CD4-positive, alpha-beta T cell treated with Interleukin-2 at 100 ng/mL for 4 hours (primary cell): ENCODE measurements around the gene FAM120A.
"Not testable (repeated sequence)": the region's sequence is repeated elsewhere in the genome, so short reads cannot be mapped to it uniquely, and the experiment has no call there.

ENCODE experiments used
- DNase-seq: peaks from one replicate; pipeline ENCODE4 v3.0.0-alpha.2; 2020; ENCODE audit warnings: low spot score

Gene FAM120A, protein sequence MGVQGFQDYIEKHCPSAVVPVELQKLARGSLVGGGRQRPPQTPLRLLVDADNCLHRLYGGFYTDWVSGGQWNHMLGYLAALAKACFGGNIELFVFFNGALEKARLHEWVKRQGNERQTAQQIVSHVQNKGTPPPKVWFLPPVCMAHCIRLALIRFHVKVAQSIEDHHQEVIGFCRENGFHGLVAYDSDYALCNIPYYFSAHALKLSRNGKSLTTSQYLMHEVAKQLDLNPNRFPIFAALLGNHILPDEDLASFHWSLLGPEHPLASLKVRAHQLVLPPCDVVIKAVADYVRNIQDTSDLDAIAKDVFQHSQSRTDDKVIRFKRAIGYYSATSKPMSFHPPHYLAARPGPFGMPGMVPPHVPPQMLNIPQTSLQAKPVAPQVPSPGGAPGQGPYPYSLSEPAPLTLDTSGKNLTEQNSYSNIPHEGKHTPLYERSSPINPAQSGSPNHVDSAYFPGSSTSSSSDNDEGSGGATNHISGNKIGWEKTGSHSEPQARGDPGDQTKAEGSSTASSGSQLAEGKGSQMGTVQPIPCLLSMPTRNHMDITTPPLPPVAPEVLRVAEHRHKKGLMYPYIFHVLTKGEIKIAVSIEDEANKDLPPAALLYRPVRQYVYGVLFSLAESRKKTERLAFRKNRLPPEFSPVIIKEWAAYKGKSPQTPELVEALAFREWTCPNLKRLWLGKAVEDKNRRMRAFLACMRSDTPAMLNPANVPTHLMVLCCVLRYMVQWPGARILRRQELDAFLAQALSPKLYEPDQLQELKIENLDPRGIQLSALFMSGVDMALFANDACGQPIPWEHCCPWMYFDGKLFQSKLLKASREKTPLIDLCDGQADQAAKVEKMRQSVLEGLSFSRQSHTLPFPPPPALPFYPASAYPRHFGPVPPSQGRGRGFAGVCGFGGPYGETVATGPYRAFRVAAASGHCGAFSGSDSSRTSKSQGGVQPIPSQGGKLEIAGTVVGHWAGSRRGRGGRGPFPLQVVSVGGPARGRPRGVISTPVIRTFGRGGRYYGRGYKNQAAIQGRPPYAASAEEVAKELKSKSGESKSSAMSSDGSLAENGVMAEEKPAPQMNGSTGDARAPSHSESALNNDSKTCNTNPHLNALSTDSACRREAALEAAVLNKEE

GRCh38 chr9:93450945-93451815 lies at the start of gene FAM120A:
Gene FAM120A, plus strand, starts transcription at chr9:93451685. Its CDS starts 231 bp downstream, at chr9:93451916.
- peak; percentile 74 for DNase-seq

- DNase-seq, result no peak
These were observed 45.1 kb upstream of the FAM120A start for GRCh38 chr9:93406371-93406770.

GRCh38 chr9:93413530-93413929 lies 38.0 kb upstream of the FAM120A start:
- no peak for DNase-seq

DNA sequence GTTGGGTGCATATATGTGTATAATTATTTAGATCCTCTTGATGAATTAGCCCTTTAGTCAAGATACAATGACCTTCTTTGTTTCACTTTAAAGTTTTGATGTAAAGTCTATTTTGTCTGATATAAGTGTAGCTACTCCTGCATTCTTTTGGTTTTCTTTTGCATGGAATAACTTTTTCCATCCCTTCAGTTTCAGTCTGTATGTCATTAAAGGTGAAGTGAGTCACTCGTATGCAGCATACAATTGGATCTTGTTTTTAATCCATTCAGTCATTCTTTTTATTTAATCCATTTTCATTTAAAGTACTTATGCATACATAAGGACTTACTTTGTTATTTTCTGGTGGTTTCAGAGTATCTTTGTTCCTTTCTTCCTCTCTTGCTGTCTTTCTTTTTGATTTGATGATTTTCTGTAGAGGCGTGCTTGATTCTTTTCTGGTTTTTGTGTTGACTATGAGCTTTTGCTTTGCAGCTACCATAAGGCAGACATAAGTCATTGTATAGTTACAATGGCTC lies 36.3 kb upstream of the FAM120A start:
- no peak for DNase-seq

- DNase-seq, result no peak
These were observed 34.8 kb upstream of the FAM120A start for GRCh38 chr9:93416530-93417235.

DNA sequence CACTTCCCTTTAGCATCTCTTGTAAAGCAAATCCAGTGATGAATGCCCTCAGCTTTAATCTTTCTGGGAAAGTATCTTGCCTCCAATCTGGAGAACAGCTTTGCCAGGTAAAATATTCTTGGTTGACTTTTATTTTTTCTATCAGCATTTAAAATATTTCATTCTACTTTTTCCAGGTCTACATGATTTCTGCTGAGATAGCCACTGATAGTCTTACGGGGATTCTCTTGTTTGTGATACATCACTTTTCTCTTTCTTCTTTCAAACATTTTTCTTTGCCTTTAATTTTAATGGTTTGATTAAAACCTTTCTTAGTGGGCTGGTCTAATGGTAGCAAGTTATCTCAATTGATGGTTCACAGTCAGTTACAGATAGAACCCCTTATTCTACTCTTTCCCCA lies 33.9 kb upstream of the FAM120A start:
- no peak for DNase-seq

- no peak for DNase-seq
These were observed 32.5 kb upstream of the FAM120A start for GRCh38 chr9:93419023-93419422.

- DNase-seq, result no peak
These were observed 28.4 kb upstream of the FAM120A start for GRCh38 chr9:93422977-93423616.

GRCh38 chr9:93427655-93428379 lies 23.7 kb upstream of the FAM120A start:
- no peak for DNase-seq

GRCh38 chr9:93431539-93432105 lies 19.9 kb upstream of the FAM120A start:
- DNase-seq, result no peak

GRCh38 chr9:93432964-93433363 lies 18.5 kb upstream of the FAM120A start:
- DNase-seq, result no peak

GRCh38 chr9:93434056-93434455 lies 17.4 kb upstream of the FAM120A start:
- DNase-seq, result no peak

DNA sequence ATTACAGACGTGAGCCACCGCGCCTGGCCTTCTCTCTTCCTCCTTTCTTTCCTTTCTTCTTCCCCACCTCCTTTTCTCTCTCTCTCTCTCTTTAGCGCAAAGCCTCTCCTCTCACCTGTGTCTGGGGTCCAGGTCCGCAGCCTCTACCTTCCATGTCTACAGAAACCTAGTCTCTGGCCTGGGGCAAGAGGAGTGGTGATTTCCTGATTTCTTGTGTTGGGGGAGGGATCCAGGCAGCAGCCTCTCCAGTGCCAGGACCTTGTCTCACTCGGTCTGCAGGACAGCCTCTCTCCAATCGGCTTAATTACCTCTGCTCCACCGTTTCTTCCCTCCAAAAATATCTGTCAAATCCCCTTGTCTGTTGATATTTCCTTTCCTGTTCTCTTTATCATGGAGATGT lies 16.1 kb upstream of the FAM120A start:
- DNase-seq, result no peak

DNA sequence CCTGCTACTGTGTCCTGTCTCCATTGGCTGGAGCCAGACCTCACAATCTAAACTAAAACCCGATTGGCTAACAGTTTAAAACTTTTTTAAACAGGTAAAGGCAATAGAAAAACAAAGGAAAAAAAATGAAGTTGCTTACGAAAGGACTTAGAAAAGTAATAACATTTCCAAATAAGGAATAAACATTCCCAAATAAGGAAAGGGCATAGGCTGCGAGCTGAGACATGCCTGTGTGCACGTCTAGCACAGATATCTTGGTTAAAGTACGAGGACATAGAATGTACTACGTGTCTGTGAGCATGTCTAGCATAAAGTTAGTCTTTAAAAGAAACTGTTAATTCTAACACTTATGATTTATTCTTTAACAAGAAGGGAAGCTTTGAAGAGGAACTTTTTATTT lies 15.3 kb upstream of the FAM120A start:
- no peak for DNase-seq

DNA sequence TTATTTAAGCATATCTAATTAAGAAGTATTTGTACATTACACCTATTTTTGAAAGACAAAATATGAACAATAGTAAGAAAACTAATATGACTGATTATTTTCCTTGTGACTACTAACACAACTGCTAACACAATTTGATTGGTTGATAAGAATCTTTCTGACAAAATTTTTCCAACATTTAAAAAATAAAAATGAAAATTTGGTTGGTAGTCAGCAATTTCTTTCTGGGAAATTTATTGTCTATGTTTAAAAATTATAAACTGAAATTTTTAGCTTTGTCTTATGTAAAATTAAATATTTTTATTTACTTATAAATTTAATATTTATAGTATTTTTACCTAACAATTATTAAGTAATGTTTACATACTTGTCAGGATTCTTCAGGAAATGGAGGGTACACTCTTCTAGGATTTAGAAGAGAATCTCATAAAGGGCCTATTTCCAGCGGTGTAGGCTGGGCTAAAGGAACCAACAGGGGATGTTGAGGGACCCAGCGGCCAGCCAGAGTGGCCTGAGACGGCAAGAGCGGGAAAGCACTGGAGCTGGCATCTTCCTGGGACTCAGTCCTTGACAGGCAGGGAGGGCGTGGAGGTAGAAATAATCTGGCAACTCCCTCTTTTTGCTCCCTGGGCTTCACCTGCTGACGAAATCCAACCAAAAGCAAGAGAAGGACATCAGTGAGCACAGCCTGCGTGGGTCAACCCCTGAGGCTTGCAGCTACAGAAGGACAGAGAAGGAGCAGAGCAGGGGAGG lies 14.7 kb upstream of the FAM120A start:
- DNase-seq, result no peak

DNA sequence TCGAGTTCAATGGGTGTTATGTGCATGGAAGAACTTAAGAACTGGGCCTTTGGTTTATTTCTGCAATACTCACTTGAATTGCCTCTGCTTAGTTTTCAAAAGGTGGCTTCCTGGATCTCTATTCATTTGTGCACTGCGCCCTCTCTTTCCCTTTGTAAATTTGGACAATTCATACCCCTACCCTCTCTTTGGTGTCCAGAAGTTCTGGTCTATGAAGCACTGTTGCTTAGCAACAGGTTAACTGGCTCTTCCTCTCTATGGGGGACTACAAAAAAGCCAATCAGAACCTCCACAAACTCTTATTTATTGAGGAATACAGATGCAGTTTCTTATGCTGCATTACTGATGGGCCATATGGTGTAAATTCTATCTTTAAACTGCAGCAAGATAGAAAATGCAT lies 13.5 kb upstream of the FAM120A start:
- DNase-seq, result no peak

- not testable (repeated sequence) for DNase-seq
These were observed 12.2 kb upstream of the FAM120A start for GRCh38 chr9:93439301-93439700.

- no peak for DNase-seq
These were observed 10.4 kb upstream of the FAM120A start for GRCh38 chr9:93440896-93441580.
